Smooth muscle cell (in vitro differentiated cells): ENCODE data around the gene FAF2. TPM values are rescaled to one million over a fixed set of nuclear protein-coding genes. Genes with fewer than 3 reads are reported as not detected.

Source experiments
- DNase-seq: peaks from one replicate; lab custom pipeline; 2025; ENCODE audit not compliant: unreplicated experiment; lab: John Stamatoyannopoulos, UW
- H2AFZ ChIP-seq: fragments of 200-600 bp; sonication (generic); 2 replicates; pipeline ENCODE4 v1.6.0; 2016; ENCODE audit warnings: antibody characterized with exemption, low read depth, mild to moderate bottlenecking
- H3F3A ChIP-seq: fragments of 200-600 bp; sonication (generic); 2 replicates; pipeline ENCODE4 v1.6.0; 2017; ENCODE audit warnings: antibody characterized with exemption, low read depth
- H3K27ac ChIP-seq: fragments of 200-600 bp; sonication (generic); 2 replicates; pipeline ENCODE4 v1.5.1; 2016; ENCODE audit warnings: low read depth, mild to moderate bottlenecking
- H3K27me3 ChIP-seq: fragments of 200-600 bp; sonication (generic); 2 replicates; pipeline ENCODE4 v1.6.1; 2016; ENCODE audit warnings: low read depth, mild to moderate bottlenecking
- H3K36me3 ChIP-seq: fragments of 200-600 bp; sonication (generic); 2 replicates; pipeline ENCODE4 v1.5.1; 2016; ENCODE audit warnings: low read depth
- H3K4me1 ChIP-seq: fragments of 200-600 bp; sonication (generic); 2 replicates; pipeline ENCODE4 v1.5.1; 2016; ENCODE audit warnings: low read depth
- H3K4me2 ChIP-seq: fragments of 200-600 bp; sonication (generic); 2 replicates; pipeline ENCODE4 v1.6.0; 2016; ENCODE audit warnings: mild to moderate bottlenecking
- H3K4me3 ChIP-seq: fragments of 200-600 bp; sonication (generic); 2 replicates; pipeline ENCODE4 v1.5.1; 2016; ENCODE audit warnings: mild to moderate bottlenecking
- H3K79me2 ChIP-seq: fragments of 200-600 bp; sonication (generic); 2 replicates; pipeline ENCODE4 v1.6.0; 2016; ENCODE audit warnings: low read depth, mild to moderate bottlenecking
- H3K9ac ChIP-seq: fragments of 200-600 bp; sonication (generic); 2 replicates; pipeline ENCODE4 v1.6.0; 2016; ENCODE audit warnings: low read depth
- H3K9me3 ChIP-seq: fragments of 200-600 bp; sonication (generic); replicated peaks from 2 replicates; pipeline ENCODE4 v1.5.1; 2016; ENCODE audit warnings: low read depth
- H4K20me1 ChIP-seq: fragments of 200-600 bp; sonication (generic); 2 replicates; pipeline ENCODE4 v1.6.0; 2016; ENCODE audit warnings: low read depth
- CTCF ChIP-seq: fragments of 200-600 bp; sonication (generic); IDR thresholded peaks from 2 replicates; pipeline ENCODE4 v1.5.1; 2017; ENCODE audit warnings: borderline replicate concordance, mild to moderate bottlenecking, antibody characterized with exemption; ENCODE audit not compliant: insufficient read depth, poor library complexity, severe bottlenecking
- WGBS: methylation state at CpG from one replicate; pipeline ENCODE4 v1.1.7; 2016; ENCODE audit warnings: low lambda C conversion rate; 5-methylcytosine and 5-hydroxymethylcytosine counted together
- polyA plus RNA-seq: library from polyadenylated mRNA; unstranded; fragments of >200 nt; fragmentation: Nextera tagmentation; extraction: Ambion mirVana; gene quantifications from 2 replicates; pipeline ENCODE4 v1.2.1, GENCODE V29; 2016
- total RNA-seq: library from RNA; depleted of rRNA; stranded (reverse); fragments of >200 nt; gene quantifications from 2 replicates; pipeline ENCODE4 v1.2.3, GENCODE V29; 2014

Gene FAF2
- total and polyA plus RNA-seq, 2 experiments from 2014 or later = 38.2 to 51.3 TPM

DNA sequence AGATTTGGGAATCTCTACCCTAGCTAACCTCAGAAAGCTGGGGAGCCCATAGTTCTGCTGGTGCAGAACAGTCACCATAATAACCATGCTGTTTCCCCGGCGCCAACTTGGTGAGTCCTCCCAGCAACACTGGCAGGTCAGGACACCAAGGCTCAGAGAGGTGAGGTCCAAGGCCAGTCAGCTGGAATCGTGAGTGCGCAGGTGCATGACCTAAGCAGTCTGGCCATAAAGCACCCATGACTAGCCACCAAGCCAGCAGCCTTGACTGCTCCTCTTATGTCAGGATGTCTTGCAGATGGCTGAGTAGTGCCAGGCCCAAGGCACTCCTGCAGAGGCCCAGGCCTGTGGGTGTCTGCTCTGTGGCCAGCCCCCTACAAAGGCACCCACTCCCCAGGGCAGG, 86.5 kb downstream of the FAF2 start:
- H3K9me3 ChIP-seq = no peaks in the 10 kb centered on the region
- no peak for TF ChIP-seq CTCF
- no peak overlapping the region for H3K4me3 ChIP-seq
- H2AFZ ChIP-seq = no peak overlapping the region
- H3K27ac ChIP-seq = no peak overlapping the region
- no peaks in the 10 kb centered on the region for H3K27me3 ChIP-seq
- peaks cover 22% of the 10 kb centered on the region for H3K4me1 ChIP-seq
- H3F3A ChIP-seq = no peaks in the 10 kb centered on the region
- no peaks in the 10 kb centered on the region for H3K36me3 ChIP-seq
- no peak for DNase-seq
- H3K9ac ChIP-seq = no peak overlapping the region
- WGBS = 100% methylated on average over 4 of the region's 4 CpGs
- peaks cover 61% of the 10 kb centered on the region for H4K20me1 ChIP-seq
- H3K4me2 ChIP-seq = no peak overlapping the region
- peaks cover 42% of the 10 kb centered on the region for H3K79me2 ChIP-seq

GRCh38 chr5:176535101-176535663, 87.0 kb downstream of the FAF2 start:
- peaks cover 61% of the 10 kb centered on the region for H4K20me1 ChIP-seq
- H2AFZ ChIP-seq = no peak overlapping the region
- peak overlapping the region; percentile 93 for H3K9ac ChIP-seq
- 71% methylated on average over 11 of the region's 11 CpGs for WGBS
- no peaks in the 10 kb centered on the region for H3F3A ChIP-seq
- no peaks in the 10 kb centered on the region for H3K27me3 ChIP-seq
- H3K4me1 ChIP-seq = peaks cover 22% of the 10 kb centered on the region
- no peak for DNase-seq
- peak overlapping the region; percentile 100 for H3K4me2 ChIP-seq
- H3K9me3 ChIP-seq = no peaks in the 10 kb centered on the region
- no peak for TF ChIP-seq CTCF
- H3K36me3 ChIP-seq = no peaks in the 10 kb centered on the region
- H3K27ac ChIP-seq = no peak overlapping the region
- peak overlapping the region; percentile 92 for H3K4me3 ChIP-seq
- peaks cover 42% of the 10 kb centered on the region for H3K79me2 ChIP-seq

DNA sequence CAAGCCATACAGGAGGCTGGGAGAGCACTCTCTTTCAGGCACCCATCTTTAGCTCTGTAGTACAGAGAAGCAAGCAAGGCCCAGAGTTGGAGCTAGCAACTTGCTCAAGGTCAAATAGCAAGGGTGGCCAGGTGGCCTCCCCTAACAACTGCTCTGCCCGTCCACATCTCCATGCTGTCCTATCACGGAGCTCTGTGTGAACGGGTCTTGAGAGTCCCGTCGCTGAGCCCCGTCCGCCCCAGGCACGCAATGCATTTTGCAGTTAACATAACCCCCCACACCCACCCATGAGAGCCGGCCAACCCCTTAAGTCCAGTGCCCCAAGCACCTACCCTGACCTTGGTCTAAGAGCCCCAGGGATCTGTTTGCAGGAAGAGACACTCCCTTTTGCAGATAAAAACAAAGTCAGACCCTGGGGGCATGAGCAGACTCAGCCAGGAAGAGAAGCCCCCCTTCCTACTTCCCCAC, 87.5 kb downstream of the FAF2 start:
- DNase-seq = no peak
- WGBS = 3% methylated on average over 9 of the region's 9 CpGs
- H4K20me1 ChIP-seq = peaks cover 57% of the 10 kb centered on the region
- peak overlapping the region; percentile 92 for H3K4me3 ChIP-seq
- H3K27me3 ChIP-seq = no peaks in the 10 kb centered on the region
- peak overlapping the region; percentile 97 for H3K27ac ChIP-seq
- TF ChIP-seq CTCF = no peak
- no peaks in the 10 kb centered on the region for H3K36me3 ChIP-seq
- no peaks in the 10 kb centered on the region for H3K9me3 ChIP-seq
- H2AFZ ChIP-seq = no peak overlapping the region
- peak overlapping the region; percentile 100 for H3K4me2 ChIP-seq
- peaks cover 42% of the 10 kb centered on the region for H3K79me2 ChIP-seq
- peak overlapping the region; percentile 93 for H3K9ac ChIP-seq
- H3F3A ChIP-seq = no peaks in the 10 kb centered on the region
- peaks cover 22% of the 10 kb centered on the region for H3K4me1 ChIP-seq

DNA sequence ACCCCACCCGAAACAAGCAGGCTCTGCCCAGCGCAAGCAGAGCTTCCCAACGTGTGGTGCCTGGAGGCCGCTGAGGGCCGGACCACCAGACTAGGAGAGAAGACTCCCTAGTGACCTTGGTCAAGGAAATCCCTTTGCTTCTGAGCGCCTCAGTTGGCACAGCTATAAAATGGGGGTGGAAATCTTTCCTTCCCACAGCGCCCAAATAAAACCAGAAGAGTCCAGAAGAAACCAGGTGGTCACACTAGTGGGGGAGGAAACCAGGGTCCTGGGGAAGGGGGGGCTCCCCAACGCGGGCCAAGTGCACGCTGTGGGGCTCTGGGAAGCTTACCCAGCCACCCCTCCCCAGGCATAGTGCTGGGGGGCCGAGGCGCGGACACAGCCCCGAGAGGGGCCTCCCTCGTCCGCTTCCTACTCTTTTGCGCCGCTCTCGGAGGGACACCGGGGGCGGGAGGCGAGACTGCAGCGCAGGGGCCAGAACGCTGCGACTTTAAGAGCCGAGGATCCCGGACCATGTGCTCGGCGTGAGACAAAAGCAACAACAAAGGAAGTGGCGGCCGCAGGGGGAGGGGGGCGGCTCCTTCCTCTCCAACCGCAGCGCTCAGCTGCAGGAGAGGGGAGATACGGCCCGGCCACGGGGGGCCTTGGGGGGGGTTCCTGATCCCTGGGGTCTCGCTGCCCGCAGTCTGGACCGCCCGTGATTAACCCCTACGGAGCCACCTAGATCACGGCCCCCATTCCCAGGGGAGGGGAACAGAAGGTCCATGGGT, 88.1 kb downstream of the FAF2 start:
- H3K4me1 ChIP-seq = peaks cover 22% of the 10 kb centered on the region
- H3F3A ChIP-seq = no peaks in the 10 kb centered on the region
- no peaks in the 10 kb centered on the region for H3K9me3 ChIP-seq
- H3K9ac ChIP-seq = peak overlapping the region; percentile 93
- under 1% methylated on average over 37 of the region's 43 CpGs for WGBS
- peaks cover 42% of the 10 kb centered on the region for H3K79me2 ChIP-seq
- peak overlapping the region; percentile 92 for H3K4me3 ChIP-seq
- H2AFZ ChIP-seq = peak overlapping the region; percentile 62
- H3K4me2 ChIP-seq = peak overlapping the region; percentile 100
- no peak for DNase-seq
- H3K36me3 ChIP-seq = no peaks in the 10 kb centered on the region
- no peaks in the 10 kb centered on the region for H3K27me3 ChIP-seq
- peak overlapping the region; percentile 97 for H3K27ac ChIP-seq
- H4K20me1 ChIP-seq = peaks cover 52% of the 10 kb centered on the region
- no peak for TF ChIP-seq CTCF
